SJCRH30 (cell line): ENCODE measurements around the gene BTNL3. TPM values are rescaled to one million over a fixed set of nuclear protein-coding genes. Genes with fewer than 3 reads are reported as not detected.
"Not testable (repeated sequence)": the region's sequence is repeated elsewhere in the genome, so short reads cannot be mapped to it uniquely, and the experiment has no call there.

Experiments used
- DNase-seq, 2 experiments: peaks; one replicate each; pipeline ENCODE4 v3.0.0-alpha.2; 2015 to 2020
- H3K27ac ChIP-seq: fragments of 250-450 bp; sonication (Bioruptor Pico); 2 replicates; pipeline ENCODE4 v1.5.1; 2020; ENCODE audit warnings: mild to moderate bottlenecking, moderate library complexity
- H3K27me3 ChIP-seq: fragments of 250-450 bp; sonication (Bioruptor Pico); 2 replicates; pipeline ENCODE4 v1.5.1; 2020; ENCODE audit warnings: mild to moderate bottlenecking, moderate library complexity
- H3K36me3 ChIP-seq: fragments of 250-450 bp; sonication (Bioruptor Pico); 2 replicates; pipeline ENCODE4 v1.5.1; 2020; ENCODE audit warnings: mild to moderate bottlenecking, moderate library complexity
- H3K4me1 ChIP-seq: fragments of 250-450 bp; sonication (Bioruptor Pico); 2 replicates; pipeline ENCODE4 v1.5.1; 2020; ENCODE audit warnings: mild to moderate bottlenecking, moderate library complexity
- H3K4me3 ChIP-seq: fragments of 250-450 bp; sonication (Bioruptor Pico); 2 replicates; pipeline ENCODE4 v1.5.1; 2020; ENCODE audit warnings: mild to moderate bottlenecking, moderate library complexity
- H3K9me3 ChIP-seq: fragments of 250-450 bp; sonication (Bioruptor Pico); replicated peaks from 2 replicates; pipeline ENCODE4 v1.5.1; 2020; ENCODE audit warnings: mild to moderate bottlenecking, moderate library complexity
- total RNA-seq: library from RNA; depleted of rRNA; stranded (reverse); fragments of >200 nt; shearing (Covaris generic); gene quantifications from 2 replicates; pipeline ENCODE4 v1.2.3, GENCODE V29; 2014

Gene BTNL3
- total RNA-seq, 1 experiment from 2014 or later: not detected

GRCh38 chr5:181039471-181039870, 50.8 kb downstream of the BTNL3 start:
- Histone ChIP-seq H3K27me3 (peaks cover 14% of the 10 kb centered on the region), H3K4me3 (no peak overlapping the region), H3K27ac (no peak overlapping the region), H3K4me1 (no peaks in the 10 kb centered on the region), H3K9me3 (no peaks in the 10 kb centered on the region), H3K36me3 (no peaks in the 10 kb centered on the region)
- no peak for DNase-seq

- H3K9me3 ChIP-seq: no peaks in the 10 kb centered on the region
- no peak within 1 kb of the TSS for H3K27ac ChIP-seq
- no peaks in the 10 kb centered on the region for H3K36me3 ChIP-seq
- H3K4me3 ChIP-seq: no peak within 1 kb of the TSS
- peak in 1 of 2 experiments; percentile 24 for DNase-seq
- H3K27me3 ChIP-seq: peaks cover 16% of the 10 kb centered on the region
- no peaks in the 10 kb centered on the region for H3K4me1 ChIP-seq
Observed at GRCh38 chr5:181039931-181040630, 51.4 kb downstream of the BTNL3 start, which contains the start of gene BTNL9. Gene BTNL9 (plus strand): TSS chr5:181040266. CDS start chr5:181045490, 5,224 bp downstream.

- no peak for DNase-seq
- H3K36me3 ChIP-seq: no peaks in the 10 kb centered on the region
- no peak overlapping the region for H3K4me3 ChIP-seq
- no peaks in the 10 kb centered on the region for H3K9me3 ChIP-seq
- H3K27ac ChIP-seq: no peak overlapping the region
- H3K4me1 ChIP-seq: no peaks in the 10 kb centered on the region
- H3K27me3 ChIP-seq: peaks cover 19% of the 10 kb centered on the region
Observed at GRCh38 chr5:181040631-181040945, 51.9 kb downstream of the BTNL3 start.

- Histone ChIP-seq H3K9me3 (no peaks in the 10 kb centered on the region), H3K27me3 (peaks cover 19% of the 10 kb centered on the region)
- no peak for DNase-seq
Observed at GRCh38 chr5:181041043-181041442, 52.4 kb downstream of the BTNL3 start.

GRCh38 chr5:181042036-181042713, 53.5 kb downstream of the BTNL3 start:
- Histone ChIP-seq H3K4me1 (no peaks in the 10 kb centered on the region), H3K36me3 (no peaks in the 10 kb centered on the region), H3K27ac (no peak overlapping the region), H3K9me3 (no peaks in the 10 kb centered on the region), H3K27me3 (peaks cover 19% of the 10 kb centered on the region), H3K4me3 (no peak overlapping the region)
- no peak for DNase-seq

More at GRCh38 chr5:181041043-181041442, 52.4 kb downstream of the BTNL3 start:
- Histone ChIP-seq H3K36me3 (no peaks in the 10 kb centered on the region), H3K27ac (no peak overlapping the region), H3K4me3 (no peak overlapping the region), H3K4me1 (no peaks in the 10 kb centered on the region)

- no peak for DNase-seq
- H3K4me3 ChIP-seq: no peak overlapping the region
- H3K9me3 ChIP-seq: no peaks in the 10 kb centered on the region
- H3K36me3 ChIP-seq: no peaks in the 10 kb centered on the region
- H3K27ac ChIP-seq: no peak overlapping the region
- H3K27me3 ChIP-seq: peaks cover 19% of the 10 kb centered on the region
- no peaks in the 10 kb centered on the region for H3K4me1 ChIP-seq
Observed at GRCh38 chr5:181042722-181043121, 54.1 kb downstream of the BTNL3 start.

- no peak overlapping the region for H3K27ac ChIP-seq
- H3K9me3 ChIP-seq: no peaks in the 10 kb centered on the region
- H3K4me3 ChIP-seq: no peak overlapping the region
- no peak for DNase-seq
- H3K36me3 ChIP-seq: no peaks in the 10 kb centered on the region
- no peaks in the 10 kb centered on the region for H3K4me1 ChIP-seq
- peaks cover 19% of the 10 kb centered on the region for H3K27me3 ChIP-seq
Observed at GRCh38 chr5:181043285-181044092, 54.8 kb downstream of the BTNL3 start.

- H3K27me3 ChIP-seq: peaks cover 19% of the 10 kb centered on the region
- H3K9me3 ChIP-seq: no peaks in the 10 kb centered on the region
- no peaks in the 10 kb centered on the region for H3K4me1 ChIP-seq
- H3K4me3 ChIP-seq: no peak overlapping the region
- no peak for DNase-seq
- H3K27ac ChIP-seq: no peak overlapping the region
- H3K36me3 ChIP-seq: no peaks in the 10 kb centered on the region
Observed at GRCh38 chr5:181044093-181044599, 55.5 kb downstream of the BTNL3 start.

- no peak overlapping the region for H3K27ac ChIP-seq
- H3K4me1 ChIP-seq: no peaks in the 10 kb centered on the region
- no peak for DNase-seq
- H3K36me3 ChIP-seq: no peaks in the 10 kb centered on the region
- H3K27me3 ChIP-seq: peaks cover 19% of the 10 kb centered on the region
- H3K4me3 ChIP-seq: no peak overlapping the region
- no peaks in the 10 kb centered on the region for H3K9me3 ChIP-seq
Observed at GRCh38 chr5:181044662-181045305, 56.1 kb downstream of the BTNL3 start.

GRCh38 chr5:181045316-181045715, 56.7 kb downstream of the BTNL3 start:
- Histone ChIP-seq H3K27me3 (peaks cover 15% of the 10 kb centered on the region), H3K27ac (no peak overlapping the region), H3K4me3 (no peak overlapping the region), H3K4me1 (no peaks in the 10 kb centered on the region), H3K36me3 (no peaks in the 10 kb centered on the region), H3K9me3 (no peaks in the 10 kb centered on the region)
- no peak for DNase-seq

GRCh38 chr5:181045857-181046256, 57.2 kb downstream of the BTNL3 start:
- not testable (repeated sequence) for H3K36me3 ChIP-seq, H3K4me3 ChIP-seq, DNase-seq, H3K27me3 ChIP-seq, H3K27ac ChIP-seq, H3K4me1 ChIP-seq, H3K9me3 ChIP-seq

GRCh38 chr5:181047288-181047687, 58.6 kb downstream of the BTNL3 start:
- Histone ChIP-seq H3K27me3 (peaks cover 4% of the 10 kb centered on the region; the same call in 1 of the 2 replicates), H3K4me1 (no peaks in the 10 kb centered on the region)

GRCh38 chr5:181047921-181048320, 59.3 kb downstream of the BTNL3 start:
- Histone ChIP-seq H3K4me3 (no peak overlapping the region), H3K27ac (no peak overlapping the region), H3K36me3 (no peaks in the 10 kb centered on the region), H3K27me3 (peaks cover 4% of the 10 kb centered on the region; the same call in 1 of the 2 replicates), H3K9me3 (no peaks in the 10 kb centered on the region), H3K4me1 (no peaks in the 10 kb centered on the region)
- no peak for DNase-seq

More at GRCh38 chr5:181047288-181047687, 58.6 kb downstream of the BTNL3 start:
- DNase-seq: no peak
- Histone ChIP-seq H3K4me3 (no peak overlapping the region), H3K9me3 (no peaks in the 10 kb centered on the region), H3K36me3 (no peaks in the 10 kb centered on the region), H3K27ac (no peak overlapping the region)

GRCh38 chr5:181050016-181050415, 61.4 kb downstream of the BTNL3 start:
- no peaks in the 10 kb centered on the region for H3K4me1 ChIP-seq
- DNase-seq: no peak
- no peak overlapping the region for H3K4me3 ChIP-seq
- H3K36me3 ChIP-seq: no peaks in the 10 kb centered on the region
- H3K27me3 ChIP-seq: peaks cover 4% of the 10 kb centered on the region; the same call in 1 of the 2 replicates
- H3K9me3 ChIP-seq: no peaks in the 10 kb centered on the region
- H3K27ac ChIP-seq: no peak overlapping the region
